A549 treated with Hydrocortisone at 1 μM for 4 hours (cell line): ENCODE data around the gene SPIN4. TPM values are rescaled to one million over a fixed set of nuclear protein-coding genes. Genes with fewer than 3 reads are reported as not detected.

Source experiments
- total RNA-seq: library from RNA; stranded (reverse); fragments of 200-300 nt; extraction: Qiagen RNA extraction; gene quantifications from 5 replicates; pipeline ENCODE4 v1.2.3, GENCODE V29; 2022

Gene SPIN4
- total RNA-seq = 3.3 to 6.9 TPM (median 5.0 TPM) in 5 replicates

GRCh38 chrX:63350941-63351616 is at the start of gene SPIN4:
TSS of gene SPIN4 (minus strand) at chrX:63351332. CDS start at chrX:63350819, 513 bp downstream.

